OCI-LY1 (cell line): ENCODE results near the gene PRKAB1.

Source experiments
- EZH2 ChIP-seq: fragments of 200-600 bp; sonication (generic), shearing (Covaris generic); IDR thresholded peaks from 2 replicates; pipeline ENCODE4 v1.8.0; 2017; ENCODE audit warnings: borderline replicate concordance, mixed run types, mild to moderate bottlenecking, antibody characterized with exemption, low read length, moderate library complexity, mixed read lengths
- TF ChIP-seq, protein P1 (sequence below): fragments of 200-600 bp; sonication (generic), shearing (Covaris generic); IDR thresholded peaks from 2 replicates; pipeline ENCODE4 v1.5.1; 2017; ENCODE audit warnings: mild to moderate bottlenecking, antibody characterized with exemption, low read length, moderate library complexity, mixed read lengths

GRCh38 chr12:119691202-119691810, 23.4 kb downstream of the PRKAB1 start:
- TF ChIP-seq, protein P1, sequence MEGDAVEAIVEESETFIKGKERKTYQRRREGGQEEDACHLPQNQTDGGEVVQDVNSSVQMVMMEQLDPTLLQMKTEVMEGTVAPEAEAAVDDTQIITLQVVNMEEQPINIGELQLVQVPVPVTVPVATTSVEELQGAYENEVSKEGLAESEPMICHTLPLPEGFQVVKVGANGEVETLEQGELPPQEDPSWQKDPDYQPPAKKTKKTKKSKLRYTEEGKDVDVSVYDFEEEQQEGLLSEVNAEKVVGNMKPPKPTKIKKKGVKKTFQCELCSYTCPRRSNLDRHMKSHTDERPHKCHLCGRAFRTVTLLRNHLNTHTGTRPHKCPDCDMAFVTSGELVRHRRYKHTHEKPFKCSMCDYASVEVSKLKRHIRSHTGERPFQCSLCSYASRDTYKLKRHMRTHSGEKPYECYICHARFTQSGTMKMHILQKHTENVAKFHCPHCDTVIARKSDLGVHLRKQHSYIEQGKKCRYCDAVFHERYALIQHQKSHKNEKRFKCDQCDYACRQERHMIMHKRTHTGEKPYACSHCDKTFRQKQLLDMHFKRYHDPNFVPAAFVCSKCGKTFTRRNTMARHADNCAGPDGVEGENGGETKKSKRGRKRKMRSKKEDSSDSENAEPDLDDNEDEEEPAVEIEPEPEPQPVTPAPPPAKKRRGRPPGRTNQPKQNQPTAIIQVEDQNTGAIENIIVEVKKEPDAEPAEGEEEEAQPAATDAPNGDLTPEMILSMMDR, result no peak
- TF ChIP-seq EZH2, result no peak
